Liver (tissue), 9 donors: ENCODE data around the gene BCL10. TPM values are rescaled to one million over a fixed set of nuclear protein-coding genes. Genes with fewer than 3 reads are reported as not detected.

Experiments
- DNase-seq: peaks from one replicate; pipeline ENCODE4 v3.0.0-alpha.2; 2017; ENCODE audit warnings: low spot score
- H3K27ac ChIP-seq, 2 donors: one replicate each; pipeline ENCODE4 v1.7.0; 2013; ENCODE audit warnings: inconsistent platforms in 2 of 2, low read length in 2 of 2, control low read depth in 1 of 2, low read depth in 1 of 2, mild to moderate bottlenecking in 1 of 2
- H3K27me3 ChIP-seq, 4 donors: one replicate each; pipeline versions ENCODE4 v1.6.1 to v1.7.0; 2013; ENCODE audit warnings: low read length in 3 of 4, inconsistent platforms in 1 of 4, mild to moderate bottlenecking in 1 of 4, moderate library complexity in 1 of 4; ENCODE audit not compliant: control insufficient read depth in 4 of 4, insufficient read depth in 4 of 4
- H3K36me3 ChIP-seq, 4 donors: one replicate each; pipeline versions ENCODE4 v1.6.1 to v1.7.0; 2013; ENCODE audit warnings: low read length in 3 of 4, mild to moderate bottlenecking in 3 of 4, low read depth in 1 of 4, moderate library complexity in 1 of 4; ENCODE audit not compliant: control insufficient read depth in 4 of 4, insufficient read depth in 3 of 4
- H3K4me1 ChIP-seq, 4 donors: one replicate each; pipeline versions ENCODE4 v1.6.1 to v1.7.0; 2013; ENCODE audit warnings: low read length in 3 of 4, mild to moderate bottlenecking in 3 of 4, moderate library complexity in 1 of 4; ENCODE audit not compliant: control insufficient read depth in 4 of 4, insufficient read depth in 4 of 4
- H3K4me3 ChIP-seq, 3 donors: one replicate each; pipeline versions ENCODE4 v1.6.1 to v1.7.0; 2013; ENCODE audit warnings: low read length in 3 of 3, control low read depth in 1 of 3, low read depth in 1 of 3, mild to moderate bottlenecking in 1 of 3
- H3K9ac ChIP-seq, 2 donors: one replicate each; pipeline ENCODE4 v1.7.0; 2013; ENCODE audit warnings: low read length in 2 of 2, mild to moderate bottlenecking in 2 of 2, moderate library complexity in 2 of 2, control low read depth in 1 of 2, low read depth in 1 of 2
- H3K9me3 ChIP-seq, 4 donors: one replicate each; pipeline versions ENCODE4 v1.6.1 to v1.7.0; 2013; ENCODE audit warnings: low read length in 3 of 4; ENCODE audit not compliant: control insufficient read depth in 4 of 4
- EGR1 ChIP-seq, 2 donors: IDR thresholded peaks; 2 replicates each; pipeline ENCODE4 v1.6.1; 2016 to 2018; ENCODE audit warnings: antibody characterized with exemption in 2 of 2, low read depth in 2 of 2
- FOXA1 ChIP-seq: IDR thresholded peaks from 2 replicates; pipeline ENCODE4 v1.6.1; 2016; ENCODE audit warnings: antibody characterized with exemption
- FOXA2 ChIP-seq: IDR thresholded peaks from 2 replicates; pipeline ENCODE4 v1.6.1; 2016; ENCODE audit warnings: antibody characterized with exemption
- GABPA ChIP-seq, 2 donors: IDR thresholded peaks in 1 of 2; conservative IDR thresholded peaks in 1 of 2; 2 replicates each; pipeline ENCODE4 v1.6.1; 2016; ENCODE audit warnings: antibody characterized with exemption in 2 of 2, mild to moderate bottlenecking in 1 of 2, moderate library complexity in 1 of 2
- HNF4A ChIP-seq, 2 donors: conservative IDR thresholded peaks; 2 replicates each; pipeline ENCODE4 v1.6.1; 2016; ENCODE audit warnings: antibody characterized with exemption in 2 of 2, mild to moderate bottlenecking in 2 of 2
- HNF4G ChIP-seq: IDR thresholded peaks from 2 replicates; pipeline ENCODE4 v1.6.1; 2016; ENCODE audit warnings: antibody characterized with exemption
- JUND ChIP-seq, 2 donors: IDR thresholded peaks; 2 replicates each; pipeline ENCODE4 v1.6.1; 2016; ENCODE audit warnings: antibody characterized with exemption in 2 of 2
- NR2F2 ChIP-seq: IDR thresholded peaks from 2 replicates; pipeline ENCODE4 v1.6.1; 2016; ENCODE audit warnings: antibody characterized with exemption
- RAD21 ChIP-seq, 2 donors: IDR thresholded peaks; 2 replicates each; pipeline ENCODE4 v1.6.1; 2016; ENCODE audit warnings: antibody characterized with exemption in 2 of 2, mild to moderate bottlenecking in 2 of 2
- RXRA ChIP-seq, 2 donors: IDR thresholded peaks; 2 replicates each; pipeline ENCODE4 v1.6.1; 2017 to 2018; ENCODE audit warnings: antibody characterized with exemption in 2 of 2, mild to moderate bottlenecking in 1 of 2
- SP1 ChIP-seq: IDR thresholded peaks from 2 replicates; pipeline ENCODE4 v1.6.1; 2018; ENCODE audit warnings: antibody characterized with exemption, mild to moderate bottlenecking
- TAF1 ChIP-seq: conservative IDR thresholded peaks from 2 replicates; pipeline ENCODE4 v1.6.1; 2016; ENCODE audit warnings: antibody characterized with exemption, mild to moderate bottlenecking
- YY1 ChIP-seq: IDR thresholded peaks from 2 replicates; pipeline ENCODE4 v1.6.1; 2016; ENCODE audit warnings: antibody characterized with exemption, mild to moderate bottlenecking
- WGBS: extraction: QIAGEN DNeasy Blood & Tissue Kit; methylation state at CpG from one replicate; pipeline ENCODE4 v1.1.7; 2013; 5-methylcytosine and 5-hydroxymethylcytosine counted together
- polyA plus RNA-seq, 2 donors: library from polyadenylated mRNA; stranded (reverse) in 1 of 2; unstranded in 1 of 2; fragments of 200-250 nt in 1 of 2; fragments of >200 nt in 1 of 2; fragmentation: Nextera tagmentation in 1 of 2; extraction: Ambion mirVana in 1 of 2; gene quantifications; one replicate each; pipeline versions ENCODE4 v1.2.1 to v1.2.3, GENCODE V29; 2013 to 2015
- total RNA-seq, 2 donors: library from RNA; depleted of rRNA; stranded (reverse); fragments of >200 nt; gene quantifications; one replicate each; pipeline ENCODE4 v1.2.3, GENCODE V29; 2014
- TF ChIP-seq, protein P1 (sequence below): IDR thresholded peaks from 2 replicates; pipeline ENCODE4 v1.6.1; 2016; ENCODE audit warnings: antibody characterized with exemption
- TF ChIP-seq, protein P2 (sequence below): IDR thresholded peaks from 2 replicates; pipeline ENCODE4 v1.6.1; 2016; ENCODE audit warnings: antibody characterized with exemption, mild to moderate bottlenecking
- TF ChIP-seq, protein P3 (sequence below): IDR thresholded peaks from 2 replicates; pipeline ENCODE4 v1.6.1; 2016; ENCODE audit warnings: antibody characterized with exemption
- TF ChIP-seq, protein P4 (sequence below): IDR thresholded peaks from 2 replicates; pipeline ENCODE4 v1.6.1; 2016; ENCODE audit warnings: antibody characterized with exemption
- TF ChIP-seq, protein P5 (sequence below): fragments of 150-350 bp; IDR thresholded peaks from 2 replicates; pipeline ENCODE4 v1.5.1; 2017; ENCODE audit warnings: improper control_type of control experiment, low read depth, low read length; ENCODE audit not compliant: missing input control
- donor health status: healthy.
- donor health status: healthy.
- donor health status: healthy.
- donor health status: healthy.
- donor health status: healthy.

The BCL10 gene
- total and polyA plus RNA-seq, 4 donors = 3.1 to 8.9 (median 7.5) TPM

DNA sequence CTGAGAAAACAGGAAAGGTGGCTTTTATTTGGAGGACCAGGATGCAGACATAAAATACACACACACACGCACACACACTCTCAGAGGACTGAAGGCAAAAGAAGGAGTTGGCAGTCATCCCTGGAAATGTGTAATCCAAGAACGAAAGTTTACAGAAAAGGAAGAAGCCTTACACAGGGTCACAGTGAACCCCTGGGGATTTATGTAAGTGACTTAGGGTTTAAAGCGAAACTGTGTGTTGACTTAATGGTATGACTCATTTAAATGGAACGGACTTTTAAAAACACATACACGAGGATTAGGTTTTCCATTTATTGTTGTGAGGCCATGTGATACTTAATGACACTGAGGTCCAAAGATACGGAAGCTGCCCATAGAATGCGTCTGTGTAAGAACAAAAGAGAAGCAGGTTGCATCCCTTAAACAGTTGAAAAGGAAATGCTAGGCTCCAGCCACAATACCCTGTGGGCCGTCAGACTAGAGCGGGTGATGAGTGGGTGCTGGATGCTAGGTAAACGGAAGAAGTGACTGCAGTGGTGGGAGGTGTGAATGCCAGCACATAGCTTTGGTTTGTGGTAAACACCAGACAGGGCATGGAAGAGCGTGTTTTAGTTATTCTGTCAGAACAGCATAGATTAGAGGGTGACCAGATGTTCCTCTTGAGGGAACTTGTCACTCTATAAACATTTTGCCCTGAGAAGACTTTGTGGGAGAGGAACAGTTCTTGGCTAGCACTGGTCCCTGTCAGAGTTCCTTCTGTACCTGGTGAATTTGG lies 21.6 kb upstream of the BCL10 start:
- no peaks in the 10 kb centered on the region for H3K9me3 ChIP-seq
- no peak overlapping the region for H3K4me3 ChIP-seq
- WGBS = 67% methylated on average over 11 of the region's 11 CpGs
- no peak for DNase-seq
- H3K27me3 ChIP-seq = no peaks in the 10 kb centered on the region
- no peaks in the 10 kb centered on the region for H3K36me3 ChIP-seq
- no peaks in the 10 kb centered on the region for H3K4me1 ChIP-seq
- no peak for TF ChIP-seq HNF4A (conservative IDR thresholded peaks at IDR 0.05)
- peak; percentile 83 to 90 for TF ChIP-seq JUND (IDR thresholded peaks at IDR 0.05)
- TF ChIP-seq YY1 = no peak
- TF ChIP-seq HNF4G = no peak
- TF ChIP-seq, protein P1, sequence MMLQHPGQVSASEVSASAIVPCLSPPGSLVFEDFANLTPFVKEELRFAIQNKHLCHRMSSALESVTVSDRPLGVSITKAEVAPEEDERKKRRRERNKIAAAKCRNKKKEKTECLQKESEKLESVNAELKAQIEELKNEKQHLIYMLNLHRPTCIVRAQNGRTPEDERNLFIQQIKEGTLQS = no peak
- TF ChIP-seq, protein P2, sequence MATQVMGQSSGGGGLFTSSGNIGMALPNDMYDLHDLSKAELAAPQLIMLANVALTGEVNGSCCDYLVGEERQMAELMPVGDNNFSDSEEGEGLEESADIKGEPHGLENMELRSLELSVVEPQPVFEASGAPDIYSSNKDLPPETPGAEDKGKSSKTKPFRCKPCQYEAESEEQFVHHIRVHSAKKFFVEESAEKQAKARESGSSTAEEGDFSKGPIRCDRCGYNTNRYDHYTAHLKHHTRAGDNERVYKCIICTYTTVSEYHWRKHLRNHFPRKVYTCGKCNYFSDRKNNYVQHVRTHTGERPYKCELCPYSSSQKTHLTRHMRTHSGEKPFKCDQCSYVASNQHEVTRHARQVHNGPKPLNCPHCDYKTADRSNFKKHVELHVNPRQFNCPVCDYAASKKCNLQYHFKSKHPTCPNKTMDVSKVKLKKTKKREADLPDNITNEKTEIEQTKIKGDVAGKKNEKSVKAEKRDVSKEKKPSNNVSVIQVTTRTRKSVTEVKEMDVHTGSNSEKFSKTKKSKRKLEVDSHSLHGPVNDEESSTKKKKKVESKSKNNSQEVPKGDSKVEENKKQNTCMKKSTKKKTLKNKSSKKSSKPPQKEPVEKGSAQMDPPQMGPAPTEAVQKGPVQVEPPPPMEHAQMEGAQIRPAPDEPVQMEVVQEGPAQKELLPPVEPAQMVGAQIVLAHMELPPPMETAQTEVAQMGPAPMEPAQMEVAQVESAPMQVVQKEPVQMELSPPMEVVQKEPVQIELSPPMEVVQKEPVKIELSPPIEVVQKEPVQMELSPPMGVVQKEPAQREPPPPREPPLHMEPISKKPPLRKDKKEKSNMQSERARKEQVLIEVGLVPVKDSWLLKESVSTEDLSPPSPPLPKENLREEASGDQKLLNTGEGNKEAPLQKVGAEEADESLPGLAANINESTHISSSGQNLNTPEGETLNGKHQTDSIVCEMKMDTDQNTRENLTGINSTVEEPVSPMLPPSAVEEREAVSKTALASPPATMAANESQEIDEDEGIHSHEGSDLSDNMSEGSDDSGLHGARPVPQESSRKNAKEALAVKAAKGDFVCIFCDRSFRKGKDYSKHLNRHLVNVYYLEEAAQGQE = no peak
- TF ChIP-seq, protein P3, sequence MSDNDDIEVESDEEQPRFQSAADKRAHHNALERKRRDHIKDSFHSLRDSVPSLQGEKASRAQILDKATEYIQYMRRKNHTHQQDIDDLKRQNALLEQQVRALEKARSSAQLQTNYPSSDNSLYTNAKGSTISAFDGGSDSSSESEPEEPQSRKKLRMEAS = no peak
- TF ChIP-seq, protein P4, sequence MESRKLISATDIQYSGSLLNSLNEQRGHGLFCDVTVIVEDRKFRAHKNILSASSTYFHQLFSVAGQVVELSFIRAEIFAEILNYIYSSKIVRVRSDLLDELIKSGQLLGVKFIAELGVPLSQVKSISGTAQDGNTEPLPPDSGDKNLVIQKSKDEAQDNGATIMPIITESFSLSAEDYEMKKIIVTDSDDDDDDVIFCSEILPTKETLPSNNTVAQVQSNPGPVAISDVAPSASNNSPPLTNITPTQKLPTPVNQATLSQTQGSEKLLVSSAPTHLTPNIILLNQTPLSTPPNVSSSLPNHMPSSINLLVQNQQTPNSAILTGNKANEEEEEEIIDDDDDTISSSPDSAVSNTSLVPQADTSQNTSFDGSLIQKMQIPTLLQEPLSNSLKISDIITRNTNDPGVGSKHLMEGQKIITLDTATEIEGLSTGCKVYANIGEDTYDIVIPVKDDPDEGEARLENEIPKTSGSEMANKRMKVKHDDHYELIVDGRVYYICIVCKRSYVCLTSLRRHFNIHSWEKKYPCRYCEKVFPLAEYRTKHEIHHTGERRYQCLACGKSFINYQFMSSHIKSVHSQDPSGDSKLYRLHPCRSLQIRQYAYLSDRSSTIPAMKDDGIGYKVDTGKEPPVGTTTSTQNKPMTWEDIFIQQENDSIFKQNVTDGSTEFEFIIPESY = no peak
- TF ChIP-seq RAD21 (IDR thresholded peaks at IDR 0.05) = no peak
- peak in 1 of 2 donors; percentile 23 for TF ChIP-seq GABPA (IDR thresholded peaks at IDR 0.05 in 1 of 2, conservative IDR thresholded peaks at IDR 0.05 in 1 of 2)
- TF ChIP-seq SP1 = peak; percentile 29
- TF ChIP-seq TAF1 = no peak
- no peak for TF ChIP-seq EGR1 (IDR thresholded peaks at IDR 0.05; ENCODE audit: low read depth in 2 of 2)
- TF ChIP-seq, protein P5, sequence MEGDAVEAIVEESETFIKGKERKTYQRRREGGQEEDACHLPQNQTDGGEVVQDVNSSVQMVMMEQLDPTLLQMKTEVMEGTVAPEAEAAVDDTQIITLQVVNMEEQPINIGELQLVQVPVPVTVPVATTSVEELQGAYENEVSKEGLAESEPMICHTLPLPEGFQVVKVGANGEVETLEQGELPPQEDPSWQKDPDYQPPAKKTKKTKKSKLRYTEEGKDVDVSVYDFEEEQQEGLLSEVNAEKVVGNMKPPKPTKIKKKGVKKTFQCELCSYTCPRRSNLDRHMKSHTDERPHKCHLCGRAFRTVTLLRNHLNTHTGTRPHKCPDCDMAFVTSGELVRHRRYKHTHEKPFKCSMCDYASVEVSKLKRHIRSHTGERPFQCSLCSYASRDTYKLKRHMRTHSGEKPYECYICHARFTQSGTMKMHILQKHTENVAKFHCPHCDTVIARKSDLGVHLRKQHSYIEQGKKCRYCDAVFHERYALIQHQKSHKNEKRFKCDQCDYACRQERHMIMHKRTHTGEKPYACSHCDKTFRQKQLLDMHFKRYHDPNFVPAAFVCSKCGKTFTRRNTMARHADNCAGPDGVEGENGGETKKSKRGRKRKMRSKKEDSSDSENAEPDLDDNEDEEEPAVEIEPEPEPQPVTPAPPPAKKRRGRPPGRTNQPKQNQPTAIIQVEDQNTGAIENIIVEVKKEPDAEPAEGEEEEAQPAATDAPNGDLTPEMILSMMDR = no peak
- no peak for TF ChIP-seq FOXA1
- TF ChIP-seq NR2F2 = peak; percentile 85
- peak in 1 of 2 donors; percentile 45 for TF ChIP-seq RXRA (IDR thresholded peaks at IDR 0.05)
- no peak for TF ChIP-seq FOXA2
- peak overlapping the region; percentile 26 to 47 for H3K27ac ChIP-seq
- H3K9ac ChIP-seq = no peak overlapping the region
